GM19438 (cell line): ENCODE measurements around the gene ZNF254.
"Not testable (repeated sequence)": the region's sequence is repeated elsewhere in the genome, so short reads cannot be mapped to it uniquely, and the experiment has no call there.

ENCODE experiments used
- ATAC-seq: cut with Tn5 transposase; IDR thresholded peaks from one replicate; pipeline ENCODE4 v1.9.1; 2021; ENCODE audit warnings: low read depth; ENCODE audit not compliant: unreplicated experiment

ZNF254 gene

DNA sequence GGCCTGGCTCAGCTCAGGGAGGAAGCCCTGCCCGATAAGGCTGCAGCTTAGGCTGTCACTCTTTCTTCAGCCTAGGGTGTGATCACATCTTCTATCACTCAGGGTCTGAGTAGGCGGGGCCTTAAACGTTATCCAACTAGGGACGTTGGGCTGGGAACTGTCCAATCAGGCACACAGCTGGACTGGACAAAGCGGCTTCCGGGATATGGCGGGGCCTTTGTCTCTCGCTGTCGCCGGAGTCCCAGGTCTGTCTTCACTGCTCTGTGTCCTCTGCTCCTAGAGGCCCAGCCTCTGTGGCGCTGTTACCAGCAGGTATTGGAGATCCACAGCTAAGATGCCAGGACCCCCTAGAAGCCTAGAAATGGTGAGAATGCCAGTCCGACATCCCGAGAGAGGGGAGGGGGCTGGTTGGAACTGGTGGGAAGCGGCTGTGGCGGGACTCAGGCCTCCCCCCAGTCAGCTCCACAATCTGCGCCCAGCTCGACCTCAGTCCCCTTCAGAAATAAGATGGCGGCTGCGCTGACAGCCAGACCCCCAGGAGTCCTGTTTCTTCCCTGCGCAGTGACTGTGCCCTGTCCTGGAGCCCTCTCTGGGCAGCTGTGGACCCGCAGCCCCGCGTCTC lies at the start of gene ZNF254:
Gene ZNF254, plus strand, starts transcription at position 214 of the 622 bp plus-strand sequence. Its CDS starts 121 bp downstream, at position 335.
- ATAC-seq: peak; percentile 100

- no peak for ATAC-seq
Measured at GRCh38 chr19:24040621-24041020, 46.4 kb upstream of the ZNF254 start.

DNA sequence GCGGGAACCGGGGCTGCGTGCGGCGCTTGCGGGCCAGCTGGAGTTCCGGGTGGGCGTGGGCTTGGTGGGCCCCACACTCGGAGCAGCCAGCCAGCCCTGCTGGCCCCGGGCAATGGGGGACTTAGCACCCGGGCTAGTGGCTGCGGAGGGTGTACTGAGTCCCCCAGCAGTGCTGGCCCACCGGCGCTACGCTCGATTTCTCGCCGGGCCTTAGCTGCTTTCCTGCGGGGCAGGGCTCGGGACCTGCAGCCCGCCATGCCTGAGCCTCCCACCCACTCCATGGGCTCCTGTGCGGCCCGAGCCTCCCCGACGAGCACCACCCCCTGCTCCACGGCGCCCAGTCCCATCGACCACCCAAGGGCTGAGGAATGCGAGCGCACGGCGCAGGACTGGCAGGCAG lies 45.7 kb upstream of the ZNF254 start:
- ATAC-seq: not testable (repeated sequence)

- no peak for ATAC-seq
Measured at GRCh38 chr19:24046550-24046949, 40.4 kb upstream of the ZNF254 start.

DNA sequence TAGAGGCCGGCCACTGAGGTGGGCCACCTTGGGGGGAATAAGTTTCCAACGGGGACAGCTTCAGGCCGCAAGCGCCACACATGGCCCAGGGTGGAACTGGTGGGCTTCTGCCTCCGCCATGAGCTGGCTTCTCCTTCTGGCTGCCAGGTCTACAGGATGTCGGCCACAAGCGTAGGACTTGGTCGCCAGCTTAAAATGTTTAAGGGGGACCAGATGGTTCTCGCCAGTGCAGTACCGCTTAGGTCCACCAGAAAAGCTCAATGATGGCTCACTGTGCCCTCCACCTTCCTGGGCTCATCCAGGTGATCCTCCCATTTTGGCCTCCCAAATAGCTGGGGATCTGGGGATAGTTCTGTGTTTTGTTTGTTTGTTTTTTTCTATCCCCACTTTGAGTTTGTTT lies 38.7 kb upstream of the ZNF254 start:
- no peak for ATAC-seq

GRCh38 chr19:24049537-24049936 lies 37.5 kb upstream of the ZNF254 start:
- no peak for ATAC-seq

DNA sequence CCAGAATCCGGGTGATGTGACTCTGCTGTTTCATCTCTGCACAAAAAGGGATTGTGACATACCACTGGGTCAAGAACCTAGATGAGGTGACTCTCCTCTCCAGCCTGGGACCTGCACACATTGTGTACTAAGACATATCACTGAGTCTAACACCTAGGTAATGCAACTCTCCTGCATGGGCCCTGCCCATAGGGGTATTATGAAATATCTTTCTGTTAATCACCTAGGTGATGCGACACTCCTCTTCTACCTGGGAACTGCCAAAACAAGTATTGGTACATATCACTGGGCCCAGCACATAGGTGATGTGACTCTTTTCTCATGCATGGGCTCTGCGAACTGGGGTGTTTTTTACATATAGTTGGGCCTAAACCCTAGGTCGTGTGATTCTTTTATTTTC lies 35.5 kb upstream of the ZNF254 start:
- ATAC-seq: no peak

GRCh38 chr19:24052811-24053210 lies 34.2 kb upstream of the ZNF254 start:
- no peak for ATAC-seq

- no peak for ATAC-seq
Measured at GRCh38 chr19:24053601-24054000, 33.4 kb upstream of the ZNF254 start.

- no peak for ATAC-seq
Measured at GRCh38 chr19:24054044-24054935, 32.7 kb upstream of the ZNF254 start.

DNA sequence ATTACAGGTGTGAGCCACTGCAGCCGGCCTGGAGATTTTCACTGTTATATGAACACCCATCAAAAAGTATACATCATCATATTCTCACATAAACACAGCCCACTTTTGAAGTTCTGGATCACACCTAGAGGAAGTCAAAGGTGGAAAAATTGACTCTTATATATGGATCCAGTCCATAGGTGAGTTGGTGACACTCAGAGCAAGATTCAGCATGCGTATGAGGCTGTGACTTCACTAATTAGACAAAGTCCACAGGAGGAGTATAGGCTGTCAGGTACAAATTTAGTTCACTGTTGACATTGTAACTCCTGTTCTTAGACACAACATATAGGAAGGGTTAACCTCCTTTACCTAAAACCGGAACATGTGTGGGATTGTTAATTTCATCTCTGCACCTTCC lies 31.4 kb upstream of the ZNF254 start:
- ATAC-seq: no peak

DNA sequence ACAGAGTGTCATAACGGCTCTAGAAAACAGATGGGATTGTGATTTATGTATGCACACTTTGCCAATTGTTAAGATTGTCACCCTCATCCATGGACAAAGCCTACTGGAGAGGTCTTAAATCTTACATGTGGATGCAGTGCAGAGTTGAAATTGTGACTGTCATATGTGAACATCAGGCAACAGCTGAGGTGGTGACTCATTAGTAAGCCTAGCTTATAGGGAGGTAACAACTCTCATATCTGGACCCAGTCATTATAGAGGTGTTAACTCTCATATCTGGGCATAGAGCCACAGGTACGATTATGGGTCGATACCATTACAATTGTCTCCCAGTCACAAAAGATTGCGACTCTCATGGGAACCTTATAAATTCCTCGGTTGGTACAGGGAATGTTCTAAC lies 29.8 kb upstream of the ZNF254 start:
- ATAC-seq: no peak

GRCh38 chr19:24059563-24060295 lies 27.3 kb upstream of the ZNF254 start:
- ATAC-seq: no peak

- no peak for ATAC-seq
Measured at GRCh38 chr19:24060687-24061356, 26.2 kb upstream of the ZNF254 start.

DNA sequence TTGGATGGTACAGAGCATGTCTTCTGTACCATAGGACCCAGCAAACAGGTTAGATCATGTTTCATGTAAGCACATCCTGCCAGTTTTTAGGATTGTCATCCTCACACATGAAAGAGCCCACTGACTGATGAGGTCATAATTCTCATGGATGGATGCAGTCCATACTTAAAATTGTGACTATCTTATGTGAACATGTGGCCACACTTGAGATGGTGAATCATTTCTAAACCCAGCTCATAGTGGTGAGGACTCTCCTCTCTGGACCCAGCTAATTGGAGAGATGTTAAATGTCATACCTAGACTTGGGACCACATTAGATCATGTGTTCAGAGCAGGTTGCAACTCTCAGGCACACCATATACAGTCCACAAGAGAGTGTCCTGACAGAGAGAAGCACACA lies 24.8 kb upstream of the ZNF254 start:
- ATAC-seq: no peak

DNA sequence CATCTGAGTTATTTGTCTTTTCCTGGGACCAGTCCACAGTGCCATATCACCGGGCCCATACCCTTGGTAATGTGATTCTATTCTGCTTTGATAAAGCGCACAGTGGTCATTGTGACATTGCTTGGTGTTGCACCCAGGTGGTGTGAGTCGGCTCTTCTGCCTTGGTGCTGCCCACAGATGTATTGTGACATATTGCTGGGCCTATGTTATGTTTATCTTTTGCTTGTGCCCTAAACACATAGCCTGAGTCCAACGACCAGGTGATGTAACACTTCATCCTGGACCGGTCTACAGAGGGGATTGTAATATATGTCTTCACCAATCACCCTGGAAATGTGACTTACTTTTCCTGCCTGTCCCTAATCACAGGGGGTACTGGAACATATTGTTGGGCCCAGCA lies 23.7 kb upstream of the ZNF254 start:
- ATAC-seq: no peak

GRCh38 chr19:24064175-24064574 lies 22.8 kb upstream of the ZNF254 start:
- no peak for ATAC-seq

GRCh38 chr19:24065243-24065642 lies 21.7 kb upstream of the ZNF254 start:
- no peak for ATAC-seq

DNA sequence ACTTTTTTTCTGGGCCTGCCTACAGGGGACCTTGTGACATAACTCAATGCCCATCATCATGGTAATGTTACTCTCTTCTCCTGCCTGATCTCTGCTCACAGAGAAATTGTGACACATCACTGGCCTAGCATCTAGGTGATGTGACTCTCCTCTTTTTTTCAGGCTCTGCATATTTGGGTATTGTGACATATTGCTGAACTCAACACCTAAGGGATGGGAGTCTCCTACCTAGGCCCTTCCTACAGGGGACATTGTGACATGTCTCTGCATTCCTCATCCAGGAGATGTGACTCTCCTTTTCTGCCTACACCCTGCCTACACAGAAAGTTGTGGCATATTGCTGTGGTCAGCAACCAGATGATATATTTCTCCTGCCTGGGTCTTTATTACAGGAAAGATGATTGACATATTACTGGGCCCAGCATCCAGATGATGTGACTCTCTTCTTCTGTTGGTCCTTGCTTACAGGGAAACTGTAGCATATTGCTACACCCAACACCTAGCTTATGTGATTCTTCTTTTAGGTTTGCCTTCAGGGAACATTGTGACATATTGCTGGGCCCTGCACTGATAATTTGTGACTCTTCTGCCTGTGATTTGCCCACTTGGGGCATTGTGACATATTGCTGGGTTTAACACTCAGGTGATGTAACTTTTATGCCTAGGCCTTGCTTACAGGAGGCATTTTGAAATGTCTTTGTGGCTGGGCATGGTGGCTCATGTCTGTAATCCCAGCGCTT lies 21.0 kb upstream of the ZNF254 start:
- no peak for ATAC-seq
